GM10248 (cell line): ENCODE measurements around the gene CFAP20.
"Not testable (repeated sequence)": the region's sequence is repeated elsewhere in the genome, so short reads cannot be mapped to it uniquely, and the experiment has no call there.

Source experiments
- CTCF ChIA-PET: fragments of 300-600 bp; sonication (Branson Sonifier 250); formaldehyde crosslinking; extraction: SDS; loops from one replicate; lab custom pipeline; 2021; ENCODE audit warnings: antibody characterized with exemption; lab: Yijun Ruan, JAX
- POLR2A ChIA-PET: fragments of 350-650 bp; sonication (Branson Sonifier 250); formaldehyde crosslinking; extraction: SDS; loops from one replicate; lab custom pipeline; 2020; ENCODE audit warnings: antibody characterized with exemption; lab: Yijun Ruan, JAX
- DNase-seq: peaks from one replicate; pipeline ENCODE4 v3.0.0; 2012; ENCODE audit errors: extremely low spot score
- CTCF ChIP-seq: IDR thresholded peaks from 2 replicates; pipeline ENCODE4 v1.5.1; 2012; ENCODE audit warnings: mild to moderate bottlenecking, low read depth; ENCODE audit errors: extremely low read depth, missing control alignments, control extremely low read depth

CFAP20 gene

GRCh38 chr16:58077796-58078195 is 51.4 kb downstream of the CFAP20 start:
- ChIA-PET POLR2A (no interaction called here), CTCF (no interaction called here)
- TF ChIP-seq CTCF: no peak
- DNase-seq: no peak

GRCh38 chr16:58076514-58076913 is 52.7 kb downstream of the CFAP20 start:
- DNase-seq: no peak
- ChIA-PET POLR2A (no interaction called here), CTCF (no interaction called here)
- TF ChIP-seq CTCF: no peak

GRCh38 chr16:58074657-58075056 is 54.5 kb downstream of the CFAP20 start:
- ChIA-PET CTCF (no interaction called here), POLR2A (no interaction called here)
- TF ChIP-seq CTCF: no peak
- no peak for DNase-seq

- CTCF ChIA-PET, POLR2A ChIA-PET: not testable (repeated sequence)
Measured at GRCh38 chr16:58073086-58073485, 56.1 kb downstream of the CFAP20 start.

GRCh38 chr16:58072134-58072533 is 57.0 kb downstream of the CFAP20 start:
- POLR2A ChIA-PET: interaction anchor here (0.6 kb wide), 1 partner anchor 340 kb away, joined by 3 read pairs; no protein-coding TSS in a partner anchor
- not testable (repeated sequence) for DNase-seq

More at GRCh38 chr16:58073086-58073485, 56.1 kb downstream of the CFAP20 start:
- DNase-seq: not testable (repeated sequence)

GRCh38 chr16:58070585-58070984 is 58.6 kb downstream of the CFAP20 start:
- ChIA-PET CTCF (interaction anchor here (1.0 kb wide), 1 partner anchor 27 kb away, joined by 3 read pairs; no protein-coding TSS in a partner anchor), POLR2A (no interaction called here)
- no peak for TF ChIP-seq CTCF
- no peak for DNase-seq

More at GRCh38 chr16:58072134-58072533, 57.0 kb downstream of the CFAP20 start:
- CTCF ChIA-PET: not testable (repeated sequence)
